HG03060 (cell line): ENCODE data around the gene SLC38A3.

Experiments
- ATAC-seq: cut with Tn5 transposase; IDR thresholded peaks from one replicate; pipeline ENCODE4 v1.9.1; 2021; ENCODE audit warnings: low read depth, moderate number of reproducible peaks; ENCODE audit not compliant: unreplicated experiment

Gene SLC38A3

GRCh38 chr3:50190936-50191660, 14.0 kb upstream of the SLC38A3 start, which contains the start of gene GNAT1:
TSS of gene GNAT1 (plus strand) at chr3:50191610. CDS start at chr3:50191726, 116 bp downstream.
- ATAC-seq: no peak

- no peak for ATAC-seq
Observed at GRCh38 chr3:50192124-50192523, 12.9 kb upstream of the SLC38A3 start.

GRCh38 chr3:50192689-50193141, 12.4 kb upstream of the SLC38A3 start:
- ATAC-seq: no peak

GRCh38 chr3:50193286-50193685, 11.8 kb upstream of the SLC38A3 start:
- ATAC-seq: no peak

- ATAC-seq: no peak
Observed at GRCh38 chr3:50193746-50194127, 11.3 kb upstream of the SLC38A3 start.

GRCh38 chr3:50194128-50194902, 10.8 kb upstream of the SLC38A3 start:
- no peak for ATAC-seq

- no peak for ATAC-seq
Observed at GRCh38 chr3:50194903-50195500, 10.1 kb upstream of the SLC38A3 start.

GRCh38 chr3:50195501-50196252, 9.4 kb upstream of the SLC38A3 start:
- ATAC-seq: no peak

GRCh38 chr3:50196253-50196801, 8.7 kb upstream of the SLC38A3 start:
- ATAC-seq: no peak

- ATAC-seq: no peak
Observed at GRCh38 chr3:50201573-50202315, 3.3 kb upstream of the SLC38A3 start.

- no peak for ATAC-seq
Observed at GRCh38 chr3:50202353-50203112, 2.5 kb upstream of the SLC38A3 start.

GRCh38 chr3:50203113-50203808, 1.8 kb upstream of the SLC38A3 start:
- ATAC-seq: no peak

- no peak for ATAC-seq
Observed at GRCh38 chr3:50203809-50204803, 965 bp upstream of the SLC38A3 start.

- no peak for ATAC-seq
Observed at GRCh38 chr3:50205413-50206276, 574 bp downstream of the SLC38A3 start.

- no peak for ATAC-seq
Observed at GRCh38 chr3:50207359-50208042, 2.4 kb downstream of the SLC38A3 start.
